ENCODE measurements around the gene NUP153. TPM values are rescaled to one million over a fixed set of nuclear protein-coding genes. Genes with fewer than 3 reads are reported as not detected.

Gene NUP153
- total and polyA plus RNA-seq, 8 donors = 3.8 to 17.4 (median 11.0) TPM

- no peak overlapping the region for H3K27ac ChIP-seq
- TF ChIP-seq, protein P1, sequence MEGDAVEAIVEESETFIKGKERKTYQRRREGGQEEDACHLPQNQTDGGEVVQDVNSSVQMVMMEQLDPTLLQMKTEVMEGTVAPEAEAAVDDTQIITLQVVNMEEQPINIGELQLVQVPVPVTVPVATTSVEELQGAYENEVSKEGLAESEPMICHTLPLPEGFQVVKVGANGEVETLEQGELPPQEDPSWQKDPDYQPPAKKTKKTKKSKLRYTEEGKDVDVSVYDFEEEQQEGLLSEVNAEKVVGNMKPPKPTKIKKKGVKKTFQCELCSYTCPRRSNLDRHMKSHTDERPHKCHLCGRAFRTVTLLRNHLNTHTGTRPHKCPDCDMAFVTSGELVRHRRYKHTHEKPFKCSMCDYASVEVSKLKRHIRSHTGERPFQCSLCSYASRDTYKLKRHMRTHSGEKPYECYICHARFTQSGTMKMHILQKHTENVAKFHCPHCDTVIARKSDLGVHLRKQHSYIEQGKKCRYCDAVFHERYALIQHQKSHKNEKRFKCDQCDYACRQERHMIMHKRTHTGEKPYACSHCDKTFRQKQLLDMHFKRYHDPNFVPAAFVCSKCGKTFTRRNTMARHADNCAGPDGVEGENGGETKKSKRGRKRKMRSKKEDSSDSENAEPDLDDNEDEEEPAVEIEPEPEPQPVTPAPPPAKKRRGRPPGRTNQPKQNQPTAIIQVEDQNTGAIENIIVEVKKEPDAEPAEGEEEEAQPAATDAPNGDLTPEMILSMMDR (IDR thresholded peaks at IDR 0.05) = no peak
- DNase-seq = no peak
- H3K27me3 ChIP-seq = no peaks in the 10 kb centered on the region
- no peaks in the 10 kb centered on the region for H3K4me1 ChIP-seq
- peaks cover 0 to 25% (median 14%) of the 10 kb centered on the region in 3 donors for H3K36me3 ChIP-seq
- no peak for ATAC-seq
- H3K4me3 ChIP-seq = no peak overlapping the region
- no peak for FAIRE-seq
- intact Hi-C loops (cut with DNase I) = no loop called here
- 56 to 60% methylated on average over 2 of the region's 2 CpGs for WGBS, 2 donors
- no peaks in the 10 kb centered on the region for H3K9me3 ChIP-seq
Measured at GRCh38 chr6:17638212-17638715, 68.5 kb downstream of the NUP153 start.

DNA sequence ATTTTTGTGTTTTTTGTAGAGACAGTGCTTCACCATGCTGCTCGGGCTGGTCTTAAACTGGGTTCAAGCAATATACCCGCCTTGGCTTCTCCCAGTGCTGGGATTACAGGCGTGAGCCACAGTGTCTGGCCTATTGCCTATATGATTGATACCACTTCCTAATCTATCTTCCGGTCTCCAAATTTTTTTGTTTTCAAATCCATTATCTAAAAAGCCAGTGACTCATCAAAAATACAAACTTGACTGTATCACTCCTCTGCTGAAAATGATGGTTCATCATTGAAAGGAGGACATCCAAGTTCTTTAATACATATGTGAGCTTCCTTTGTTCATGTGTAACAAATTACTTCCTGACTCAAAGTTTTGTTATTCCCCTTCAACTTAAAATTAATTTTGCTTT is 71.2 kb downstream of the NUP153 start:
- no peak for FAIRE-seq
- H3K27me3 ChIP-seq = no peaks in the 10 kb centered on the region
- H3K36me3 ChIP-seq = peaks cover 0 to 22% (median 5%) of the 10 kb centered on the region in 3 donors
- TF ChIP-seq, protein P1 (IDR thresholded peaks at IDR 0.05) = no peak
- no peaks in the 10 kb centered on the region for H3K9me3 ChIP-seq
- intact Hi-C loops (cut with DNase I) = no loop called here
- H3K4me3 ChIP-seq = no peak overlapping the region
- WGBS, 2 donors = 95 to 98% methylated on average over 4 of the region's 4 CpGs
- DNase-seq = no peak
- no peak for ATAC-seq
- no peaks in the 10 kb centered on the region for H3K4me1 ChIP-seq
- no peak overlapping the region for H3K27ac ChIP-seq

GRCh38 chr6:17633465-17634188 is 73.1 kb downstream of the NUP153 start:
- H3K4me3 ChIP-seq = no peak overlapping the region
- H3K27me3 ChIP-seq = no peaks in the 10 kb centered on the region
- intact Hi-C loops (cut with DNase I) = no loop called here
- TF ChIP-seq, protein P1 (IDR thresholded peaks at IDR 0.05) = no peak
- peaks cover 0 to 23% (median 6%) of the 10 kb centered on the region in 3 donors for H3K36me3 ChIP-seq
- ATAC-seq (no peak), FAIRE-seq (no peak), DNase-seq (no peak)
- H3K4me1 ChIP-seq = no peaks in the 10 kb centered on the region
- WGBS, 2 donors = 83 to 95% methylated on average over 2 of the region's 2 CpGs
- no peaks in the 10 kb centered on the region for H3K9me3 ChIP-seq
- no peak overlapping the region for H3K27ac ChIP-seq

DNA sequence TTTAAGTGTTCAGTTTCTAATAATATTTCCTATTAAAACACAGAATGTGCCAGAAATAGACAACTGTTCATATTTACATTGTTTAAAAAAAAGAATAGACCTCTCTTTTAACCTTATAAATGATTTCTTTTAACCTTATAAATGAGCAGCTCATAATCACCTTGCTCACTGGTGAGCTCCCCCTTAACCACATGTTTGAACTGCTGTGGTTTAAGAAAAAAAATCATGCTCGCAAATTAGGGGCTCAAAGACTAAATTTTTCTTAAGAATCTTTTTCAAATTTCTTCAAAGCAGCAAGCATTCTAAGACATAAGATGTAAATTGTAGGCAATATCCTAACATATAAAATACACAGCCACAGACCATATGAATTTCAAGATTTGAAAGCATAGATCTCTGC is 73.8 kb downstream of the NUP153 start:
- FAIRE-seq = no peak
- Histone ChIP-seq H3K27me3 (no peaks in the 10 kb centered on the region), H3K27ac (no peak overlapping the region), H3K36me3 (peaks cover 0 to 28% (median 8%) of the 10 kb centered on the region in 3 donors), H3K9me3 (no peaks in the 10 kb centered on the region), H3K4me3 (no peak overlapping the region), H3K4me1 (no peaks in the 10 kb centered on the region)
- intact Hi-C loops (cut with DNase I) = no loop called here
- TF ChIP-seq, protein P1 (IDR thresholded peaks at IDR 0.05) = no peak
- 89% methylated on average over 1 of the region's 1 CpG for WGBS, 2 donors
- no peak for ATAC-seq
- no peak for DNase-seq

DNA sequence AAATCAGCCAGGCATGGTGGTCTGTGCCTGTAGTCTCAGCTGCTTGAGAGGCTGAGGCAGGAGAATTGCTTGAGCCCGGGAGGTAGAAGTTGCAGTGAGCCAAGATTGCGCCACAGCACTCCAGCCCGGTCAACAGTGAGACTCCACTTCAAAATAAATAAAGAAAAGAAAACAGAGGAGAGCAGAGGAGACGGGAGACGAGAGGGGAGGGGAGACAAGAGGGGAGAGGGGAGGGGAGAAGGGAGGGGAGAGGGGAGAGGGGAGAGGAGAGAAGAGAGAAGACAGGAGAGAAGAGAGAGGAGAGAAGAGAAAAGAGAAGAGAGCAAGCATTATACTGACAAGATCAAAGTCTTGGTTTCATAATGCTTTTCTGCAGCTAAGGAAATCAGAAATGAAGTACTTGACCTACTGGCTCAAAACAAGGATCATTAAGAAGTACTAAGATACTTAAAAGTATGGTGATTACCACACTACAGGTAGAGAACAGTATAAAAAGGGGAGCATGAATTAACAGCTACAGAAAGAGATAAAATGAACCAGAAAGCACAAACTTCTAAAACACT is 76.1 kb downstream of the NUP153 start:
- no peak for DNase-seq
- ATAC-seq = no peak
- H3K36me3 ChIP-seq = peaks cover 0 to 28% (median 3%) of the 10 kb centered on the region in 3 donors

More for the DNA sequence above, 76.1 kb downstream of the NUP153 start:
- TF ChIP-seq, protein P1 (IDR thresholded peaks at IDR 0.05) = no peak
- no peaks in the 10 kb centered on the region for H3K4me1 ChIP-seq
- FAIRE-seq = no peak
- no peaks in the 10 kb centered on the region for H3K9me3 ChIP-seq
- intact Hi-C loops (cut with DNase I) = no loop called here
- WGBS, 2 donors = 45 to 56% methylated on average over 3 to 5 of the region's 5 CpGs
- no peak overlapping the region for H3K27ac ChIP-seq
- H3K4me3 ChIP-seq = no peak overlapping the region
- H3K27me3 ChIP-seq = no peaks in the 10 kb centered on the region

All from pancreas (tissue), 10 donors.